GM10847 (cell line): ENCODE measurements around the gene FAM162B.

Experiments used
- POLR2A ChIP-seq: IDR thresholded peaks from 2 replicates; pipeline ENCODE4 v1.6.1; 2011; ENCODE audit not compliant: insufficient read length; ENCODE audit errors: extremely low read depth

FAM162B gene

GRCh38 chr6:116745176-116745575 is 20.3 kb downstream of the FAM162B start:
- TF ChIP-seq POLR2A = no peak

DNA sequence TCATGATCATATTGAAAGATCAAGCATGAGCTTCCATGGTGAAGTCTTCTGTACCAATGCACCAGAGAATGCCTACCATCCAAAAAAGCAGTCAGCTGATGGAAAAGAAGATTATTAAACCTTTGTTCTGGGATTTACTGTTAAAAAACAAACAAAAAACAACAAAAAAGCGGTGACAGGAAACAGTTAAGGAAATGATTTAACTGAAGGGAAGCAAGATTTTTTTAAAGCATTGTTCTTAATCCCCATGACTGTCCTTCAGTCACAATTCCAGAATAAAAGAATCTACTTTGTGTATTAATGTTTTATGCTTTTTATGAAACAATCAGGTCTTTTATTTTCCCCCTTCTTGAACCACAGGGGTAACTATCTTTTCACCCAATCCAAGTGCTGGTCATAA is 23.9 kb downstream of the FAM162B start:
- no peak for TF ChIP-seq POLR2A

DNA sequence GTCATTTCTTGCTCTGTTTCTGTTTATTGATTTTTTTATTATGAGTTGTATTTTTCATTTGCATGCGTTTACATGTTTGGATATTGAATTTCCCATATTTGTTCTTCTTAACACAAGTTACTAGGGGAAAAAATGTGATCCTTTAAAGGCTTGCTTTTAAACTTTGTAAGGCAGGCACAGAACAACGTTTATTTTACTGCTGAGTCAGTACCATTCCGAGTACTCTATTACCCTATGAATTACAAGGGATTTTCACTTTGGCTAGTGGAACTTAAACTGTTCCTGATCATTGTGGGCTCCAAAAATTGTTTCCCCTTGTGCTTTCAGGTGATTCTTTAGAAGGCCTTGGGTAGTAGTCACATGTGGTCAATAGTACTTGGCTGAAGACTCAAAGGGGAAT is 28.5 kb downstream of the FAM162B start:
- no peak for TF ChIP-seq POLR2A

DNA sequence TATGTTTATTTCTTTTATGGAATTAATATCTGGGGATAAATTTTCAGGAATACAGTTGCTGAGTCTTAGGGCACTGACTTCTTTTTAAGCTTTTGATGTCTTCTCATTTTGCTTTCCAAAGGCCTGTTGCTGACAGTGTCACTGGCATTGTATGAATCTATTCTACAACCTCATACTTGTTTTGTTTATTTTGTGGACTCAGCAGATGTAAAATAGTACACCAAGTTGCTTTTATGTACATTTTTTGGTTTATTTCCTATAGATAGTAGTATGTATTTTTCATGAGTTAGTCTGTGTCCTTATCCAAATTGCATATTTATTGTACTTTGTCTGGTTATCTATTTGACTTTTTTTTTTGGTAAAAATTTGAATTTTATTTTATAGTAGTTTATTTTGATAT is 35.0 kb downstream of the FAM162B start:
- no peak for TF ChIP-seq POLR2A

DNA sequence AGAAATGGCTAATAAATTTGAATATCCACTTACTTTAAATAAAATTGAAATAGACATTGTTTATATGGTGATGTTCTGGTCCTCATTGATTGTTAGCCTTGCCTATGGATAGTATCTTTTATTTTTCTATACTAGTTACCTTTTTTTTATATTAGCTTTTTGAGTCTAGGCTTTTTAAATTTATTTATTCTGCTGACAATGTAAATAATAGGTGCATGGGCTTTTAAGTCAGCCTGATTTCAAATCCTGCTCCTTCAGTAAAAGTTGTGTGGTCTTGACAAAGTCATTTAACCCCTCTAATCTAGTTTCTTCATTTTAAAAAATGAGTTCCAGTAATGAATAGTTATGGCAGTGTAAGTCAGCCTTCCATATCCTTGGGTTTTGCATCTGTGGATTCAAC is 38.6 kb downstream of the FAM162B start:
- no peak for TF ChIP-seq POLR2A

GRCh38 chr6:116714761-116715160 is 50.8 kb downstream of the FAM162B start:
- no peak for TF ChIP-seq POLR2A

DNA sequence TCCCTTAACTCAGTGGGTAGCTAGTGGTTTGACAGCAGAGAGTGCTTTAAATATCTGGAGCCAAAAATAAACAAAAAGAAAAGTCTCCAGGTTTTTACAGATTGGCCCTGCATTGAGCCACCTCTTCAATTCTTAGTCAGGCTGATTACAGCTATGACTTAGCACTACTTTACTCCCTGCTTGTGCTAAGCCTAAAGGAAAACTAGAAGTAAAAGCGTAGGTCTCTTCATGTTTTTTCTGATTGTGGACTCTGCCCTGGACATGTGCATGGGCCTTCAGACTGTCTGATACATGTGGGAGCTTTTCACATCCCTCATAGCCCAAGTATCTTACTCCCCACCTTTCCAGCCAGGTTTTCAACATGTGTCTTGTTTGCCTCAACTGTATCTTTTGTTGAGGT is 51.2 kb downstream of the FAM162B start:
- TF ChIP-seq POLR2A = no peak

- TF ChIP-seq POLR2A = no peak
These were observed 59.6 kb downstream of the FAM162B start for GRCh38 chr6:116705917-116706316.
